Activated CD4-positive, alpha-beta T cell treated with anti-CD3 and anti-CD28 coated beads for 48 hours (primary cell): ENCODE measurements around the gene DPP8.
"Not testable (repeated sequence)": the region's sequence is repeated elsewhere in the genome, so short reads cannot be mapped to it uniquely, and the experiment has no call there.

Source experiments
- DNase-seq: peaks from one replicate; pipeline ENCODE4 v3.0.0-alpha.2; 2020

DPP8 gene

GRCh38 chr15:65516997-65517865, at the start of gene DPP8:
TSS of gene DPP8 (minus strand) at chr15:65517689. CDS start at chr15:65512553, 5,136 bp downstream.
- peak; percentile 97 for DNase-seq

- DNase-seq = no peak
Observed at GRCh38 chr15:65561934-65562333, 44.4 kb upstream of the DPP8 start.

GRCh38 chr15:65559941-65560340, 42.5 kb upstream of the DPP8 start:
- no peak for DNase-seq

GRCh38 chr15:65558997-65559760, 41.7 kb upstream of the DPP8 start:
- no peak for DNase-seq

GRCh38 chr15:65558336-65558735, 40.8 kb upstream of the DPP8 start:
- DNase-seq = no peak

- no peak for DNase-seq
Observed at GRCh38 chr15:65556622-65557021, 39.1 kb upstream of the DPP8 start.

GRCh38 chr15:65553691-65554090, 36.2 kb upstream of the DPP8 start:
- no peak for DNase-seq

GRCh38 chr15:65552851-65553250, 35.4 kb upstream of the DPP8 start:
- not testable (repeated sequence) for DNase-seq

- DNase-seq = no peak
Observed at GRCh38 chr15:65551183-65551582, 33.7 kb upstream of the DPP8 start.

GRCh38 chr15:65550681-65551098, 33.2 kb upstream of the DPP8 start:
- DNase-seq = no peak

- DNase-seq = not testable (repeated sequence)
Observed at GRCh38 chr15:65549288-65549687, 31.8 kb upstream of the DPP8 start.

GRCh38 chr15:65547841-65548240, 30.4 kb upstream of the DPP8 start:
- no peak for DNase-seq

GRCh38 chr15:65541231-65541820, 23.8 kb upstream of the DPP8 start:
- no peak for DNase-seq

- no peak for DNase-seq
Observed at GRCh38 chr15:65540314-65540713, 22.8 kb upstream of the DPP8 start.

- DNase-seq = no peak
Observed at GRCh38 chr15:65535192-65535591, 17.7 kb upstream of the DPP8 start.

- DNase-seq = no peak
Observed at GRCh38 chr15:65533057-65533756, 15.7 kb upstream of the DPP8 start.

- no peak for DNase-seq
Observed at GRCh38 chr15:65532738-65533051, 15.2 kb upstream of the DPP8 start.

- DNase-seq = peak; percentile 93
Observed at GRCh38 chr15:65530318-65531111, 13.0 kb upstream of the DPP8 start, which contains the start of gene HACD3. TSS of gene HACD3 (plus strand) at chr15:65530463. CDS start at chr15:65530632, 169 bp downstream.

- DNase-seq = no peak
Observed at GRCh38 chr15:65529762-65530317, 12.4 kb upstream of the DPP8 start.

GRCh38 chr15:65528461-65529060, 11.1 kb upstream of the DPP8 start:
- DNase-seq = no peak

- no peak for DNase-seq
Observed at GRCh38 chr15:65525622-65526021, 8.1 kb upstream of the DPP8 start.
